Activated T-cell treated with anti-CD3 and anti-CD28 coated beads, Interleukin-2, amount 50 U/mL, for 24 hours (primary cell): ENCODE measurements around the gene CLCNKA.
A peak's percentile ranks its signal among the peaks of the same experiment; 100 is the strongest.

ENCODE experiments used
- DNase-seq: peaks from one replicate; pipeline ENCODE4 v3.0.0-alpha.2; 2020
- H3K27ac Mint-ChIP-seq: 2 replicates; pipeline ENCODE4 v1.8.0; 2020; ENCODE audit warnings: mild to moderate bottlenecking, mixed read lengths
- H3K27me3 Mint-ChIP-seq: 2 replicates; pipeline ENCODE4 v1.8.0; 2020; ENCODE audit warnings: mixed read lengths
- H3K36me3 Mint-ChIP-seq: 2 replicates; pipeline ENCODE4 v1.8.0; 2020; ENCODE audit warnings: low read depth, mixed read lengths
- H3K4me1 Mint-ChIP-seq: 2 replicates; pipeline ENCODE4 v1.8.0; 2020; ENCODE audit warnings: low read depth, mixed read lengths
- H3K4me3 Mint-ChIP-seq: 2 replicates; pipeline ENCODE4 v1.8.0; 2020; ENCODE audit warnings: mild to moderate bottlenecking, moderate library complexity, mixed read lengths
- H3K9me3 Mint-ChIP-seq: 2 replicates; pipeline ENCODE4 v1.8.0; 2020; ENCODE audit warnings: mixed read lengths

CLCNKA gene

DNA sequence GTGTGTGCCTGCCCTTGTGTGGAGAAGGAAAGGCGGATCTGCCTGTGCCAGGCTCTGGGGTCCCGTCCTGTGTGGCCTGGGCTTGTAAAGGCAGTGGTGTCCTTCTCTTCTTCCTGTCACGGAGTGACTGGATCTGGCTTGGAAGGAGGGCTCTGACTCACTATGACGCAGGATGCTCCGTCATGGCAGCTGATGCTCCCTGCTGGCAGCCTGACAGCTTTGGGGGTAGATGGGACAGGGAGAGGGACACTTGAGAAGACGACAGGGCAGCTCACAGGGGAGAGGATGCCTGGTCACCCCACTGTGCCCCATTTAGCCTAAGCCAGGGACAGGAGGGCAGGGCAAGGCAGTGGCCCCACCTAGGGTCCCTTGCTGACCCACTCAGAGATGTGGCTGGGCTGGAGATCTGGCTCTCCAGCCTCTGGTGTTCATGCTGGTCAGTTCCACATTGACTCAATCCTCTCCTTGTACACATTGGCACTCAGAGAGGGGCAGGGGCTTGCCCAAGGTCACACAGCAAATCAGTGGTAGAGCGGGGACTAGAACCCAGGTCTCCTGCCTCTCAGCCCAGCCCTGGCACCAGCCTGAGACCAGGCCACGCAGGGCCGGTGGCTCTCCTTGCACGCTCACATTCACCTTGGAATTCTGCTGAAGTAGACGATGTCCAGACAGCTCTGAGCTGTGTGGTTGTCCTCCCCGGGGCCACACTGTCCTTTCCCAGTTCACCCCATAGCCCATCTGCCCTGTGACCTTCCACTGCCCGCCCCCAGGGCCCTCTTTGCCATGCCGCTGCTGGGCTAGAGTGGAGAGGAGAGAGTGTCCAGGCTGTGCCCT lies 54.4 kb downstream of the CLCNKA start:
- DNase-seq: no peak
- Mint-ChIP-seq H3K27ac (no peak overlapping the region), H3K4me3 (no peak overlapping the region), H3K27me3 (peaks cover 23% of the 10 kb centered on the region), H3K9me3 (no peaks in the 10 kb centered on the region), H3K36me3 (no peaks in the 10 kb centered on the region), H3K4me1 (peaks cover 13% of the 10 kb centered on the region)

GRCh38 chr1:16076865-16077238 lies 55.0 kb downstream of the CLCNKA start:
- no peak for DNase-seq
- Mint-ChIP-seq H3K4me3 (no peak overlapping the region), H3K36me3 (no peaks in the 10 kb centered on the region), H3K9me3 (no peaks in the 10 kb centered on the region), H3K27ac (no peak overlapping the region), H3K27me3 (peaks cover 22% of the 10 kb centered on the region), H3K4me1 (peaks cover 13% of the 10 kb centered on the region)

GRCh38 chr1:16077406-16078245 lies 55.8 kb downstream of the CLCNKA start:
- Mint-ChIP-seq H3K4me3 (no peak overlapping the region), H3K27me3 (peaks cover 17% of the 10 kb centered on the region), H3K9me3 (no peaks in the 10 kb centered on the region), H3K36me3 (no peaks in the 10 kb centered on the region), H3K27ac (no peak overlapping the region), H3K4me1 (peaks cover 13% of the 10 kb centered on the region)
- DNase-seq: no peak

DNA sequence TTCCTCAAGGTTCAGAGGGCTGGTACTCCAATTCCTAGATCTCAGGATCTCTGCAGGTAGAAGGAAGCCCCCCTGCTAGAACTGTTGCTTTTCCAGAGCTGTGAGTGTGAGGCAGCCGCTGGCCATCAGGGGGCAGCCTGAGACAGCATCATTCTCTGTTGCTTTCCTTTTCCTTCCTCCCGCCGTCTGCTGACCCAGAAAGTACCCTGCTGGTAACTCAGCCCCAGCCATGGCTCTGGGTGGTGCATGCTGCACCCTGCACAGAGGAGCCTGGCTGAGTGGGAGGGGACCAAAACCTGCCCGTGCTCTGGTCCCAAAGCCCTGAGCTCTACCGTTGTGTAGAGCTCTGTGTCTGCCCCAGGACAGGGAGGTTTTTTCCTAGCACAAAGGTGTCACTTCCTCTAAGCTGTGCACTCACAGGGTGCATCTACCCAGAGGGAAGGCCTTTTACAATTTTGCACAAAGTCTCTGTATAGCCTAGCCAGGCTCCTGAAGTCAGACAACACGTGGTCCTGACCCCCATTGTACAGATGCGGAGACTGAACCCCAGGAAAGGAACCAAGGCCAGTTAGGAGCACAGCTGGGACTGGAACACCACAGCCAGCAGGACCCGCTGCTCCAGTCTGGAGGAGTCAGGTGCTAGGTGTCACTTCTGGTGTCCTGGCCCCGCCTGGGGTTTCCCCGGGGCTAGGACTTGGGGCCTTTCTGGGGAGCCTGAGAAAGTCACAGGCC lies 57.3 kb downstream of the CLCNKA start:
- Mint-ChIP-seq H3K27ac (no peak overlapping the region), H3K27me3 (peaks cover 10% of the 10 kb centered on the region), H3K4me3 (peak overlapping the region; percentile 62), H3K9me3 (no peaks in the 10 kb centered on the region), H3K36me3 (no peaks in the 10 kb centered on the region), H3K4me1 (peaks cover 9% of the 10 kb centered on the region)
- DNase-seq: peak; percentile 85

- Mint-ChIP-seq H3K4me3 (no peak overlapping the region), H3K27me3 (peaks cover 2% of the 10 kb centered on the region), H3K27ac (no peak overlapping the region), H3K4me1 (peaks cover 5% of the 10 kb centered on the region), H3K36me3 (no peaks in the 10 kb centered on the region), H3K9me3 (no peaks in the 10 kb centered on the region)
- DNase-seq: no peak
Observed at GRCh38 chr1:16080422-16081150, 58.8 kb downstream of the CLCNKA start.

- Mint-ChIP-seq H3K4me3 (no peak overlapping the region), H3K27me3 (no peaks in the 10 kb centered on the region), H3K9me3 (no peaks in the 10 kb centered on the region), H3K27ac (no peak overlapping the region), H3K36me3 (no peaks in the 10 kb centered on the region), H3K4me1 (peaks cover 5% of the 10 kb centered on the region)
- DNase-seq: no peak
Observed at GRCh38 chr1:16081636-16082035, 59.8 kb downstream of the CLCNKA start.

- Mint-ChIP-seq H3K4me1 (peaks cover 5% of the 10 kb centered on the region), H3K27me3 (no peaks in the 10 kb centered on the region), H3K27ac (no peak overlapping the region), H3K36me3 (no peaks in the 10 kb centered on the region), H3K9me3 (no peaks in the 10 kb centered on the region), H3K4me3 (no peak overlapping the region)
- DNase-seq: peak; percentile 77
Observed at GRCh38 chr1:16082283-16083038, 60.6 kb downstream of the CLCNKA start.

- Mint-ChIP-seq H3K36me3 (no peaks in the 10 kb centered on the region), H3K27ac (no peak overlapping the region), H3K4me1 (peaks cover 5% of the 10 kb centered on the region), H3K4me3 (no peak overlapping the region), H3K27me3 (no peaks in the 10 kb centered on the region), H3K9me3 (no peaks in the 10 kb centered on the region)
- DNase-seq: no peak
Observed at GRCh38 chr1:16083486-16083885, 61.6 kb downstream of the CLCNKA start.
